NCI-H2029 (cell line): ENCODE results near the gene FHOD3.

Source experiments
- DNase-seq: peaks from one replicate; lab custom pipeline; 2025; lab: John Stamatoyannopoulos, UW

Gene FHOD3

GRCh38 chr18:36296650-36297416 lies 680 bp upstream of the FHOD3 start:
- DNase-seq, result peak; percentile 12

DNA sequence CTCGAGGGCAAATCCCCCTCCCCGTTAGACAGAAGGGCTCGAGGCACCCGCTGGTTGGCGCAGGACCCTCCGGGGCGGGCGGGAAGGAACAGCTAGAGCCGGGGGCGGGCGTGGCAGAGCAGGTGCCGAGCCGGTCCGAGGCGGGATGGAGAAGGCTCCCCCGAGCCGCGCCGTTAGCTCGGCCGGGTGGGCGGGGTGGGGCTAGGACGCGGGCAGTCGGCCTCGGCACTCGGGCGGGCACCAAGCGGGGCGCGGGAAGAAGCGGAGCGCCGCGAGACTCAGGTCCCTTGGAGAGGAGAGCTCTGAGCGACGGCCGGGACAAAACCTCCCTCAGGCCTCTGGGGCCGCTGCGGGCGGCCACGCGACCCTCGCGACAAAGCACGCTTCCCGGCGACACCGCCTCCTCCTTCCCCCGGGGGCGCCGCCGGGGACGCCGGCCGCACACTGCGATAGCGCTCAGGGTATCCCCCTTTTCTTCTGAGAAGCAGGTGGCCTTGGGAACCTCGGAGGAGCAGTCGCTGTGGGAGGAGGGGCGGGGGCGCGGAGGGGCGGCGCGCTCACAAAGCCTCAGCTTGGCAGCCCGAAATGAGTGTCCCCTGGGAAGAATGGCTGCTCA lies 721 bp downstream of the FHOD3 start:
- DNase-seq, result no peak

DNA sequence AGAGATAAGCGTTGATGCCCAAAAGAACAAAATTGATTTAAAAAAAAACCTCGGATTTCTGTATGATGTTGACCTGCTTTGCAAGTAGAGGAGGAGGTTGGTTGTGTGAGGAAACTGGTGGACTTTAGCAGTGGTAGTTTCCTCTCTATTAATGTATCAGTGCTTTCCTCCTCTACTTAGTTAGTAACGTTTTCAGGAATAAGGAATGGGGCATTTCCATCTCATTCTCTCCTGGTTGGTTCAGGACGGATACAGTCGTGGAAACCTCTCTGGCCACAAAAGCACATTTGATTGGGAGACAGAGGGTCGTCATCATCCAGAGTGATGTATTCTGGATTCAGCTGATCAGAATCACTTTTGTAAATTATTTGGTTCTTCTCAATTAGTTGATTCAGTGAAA lies 1.5 kb downstream of the FHOD3 start:
- no peak for DNase-seq

DNA sequence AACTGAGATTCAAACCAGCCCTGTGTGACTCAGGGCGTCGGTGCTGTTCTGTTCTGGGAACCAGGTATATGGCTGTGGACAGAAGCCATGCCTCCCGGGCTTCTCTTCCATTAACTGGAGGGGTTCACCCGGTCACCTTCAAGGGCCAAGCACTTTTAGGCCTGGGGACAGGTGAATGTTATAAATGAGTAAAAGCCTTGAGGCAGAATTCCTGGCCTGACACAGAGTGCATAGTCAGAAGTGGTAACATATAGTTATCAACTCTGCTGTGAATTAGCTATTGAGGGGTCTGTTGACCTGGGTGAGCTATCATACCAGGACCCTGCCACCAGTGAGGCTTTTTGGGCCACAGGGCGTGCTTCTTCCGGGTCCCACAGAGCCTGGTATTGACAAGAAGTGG lies 2.7 kb downstream of the FHOD3 start:
- DNase-seq, result no peak

GRCh38 chr18:36301884-36302283 lies 4.4 kb downstream of the FHOD3 start:
- DNase-seq, result no peak

DNA sequence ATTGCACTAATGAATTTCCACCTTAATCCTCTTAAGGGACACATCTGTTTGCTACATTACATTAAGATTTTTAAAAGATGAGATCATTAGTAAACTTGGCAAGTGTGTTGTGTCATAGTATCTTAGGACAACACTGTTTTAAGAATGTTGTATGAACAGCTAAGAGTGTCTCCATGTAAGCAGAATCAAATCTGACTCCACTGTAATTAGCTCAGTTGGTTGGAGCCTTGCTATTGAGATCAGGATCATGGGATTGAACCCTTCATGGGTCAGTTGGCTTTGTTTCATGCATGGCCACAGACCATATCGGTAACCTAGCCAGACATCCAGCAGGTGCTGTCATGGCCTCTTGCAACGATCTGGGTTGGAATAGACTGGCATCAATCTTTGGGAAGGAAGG lies 5.2 kb downstream of the FHOD3 start:
- DNase-seq, result no peak

DNA sequence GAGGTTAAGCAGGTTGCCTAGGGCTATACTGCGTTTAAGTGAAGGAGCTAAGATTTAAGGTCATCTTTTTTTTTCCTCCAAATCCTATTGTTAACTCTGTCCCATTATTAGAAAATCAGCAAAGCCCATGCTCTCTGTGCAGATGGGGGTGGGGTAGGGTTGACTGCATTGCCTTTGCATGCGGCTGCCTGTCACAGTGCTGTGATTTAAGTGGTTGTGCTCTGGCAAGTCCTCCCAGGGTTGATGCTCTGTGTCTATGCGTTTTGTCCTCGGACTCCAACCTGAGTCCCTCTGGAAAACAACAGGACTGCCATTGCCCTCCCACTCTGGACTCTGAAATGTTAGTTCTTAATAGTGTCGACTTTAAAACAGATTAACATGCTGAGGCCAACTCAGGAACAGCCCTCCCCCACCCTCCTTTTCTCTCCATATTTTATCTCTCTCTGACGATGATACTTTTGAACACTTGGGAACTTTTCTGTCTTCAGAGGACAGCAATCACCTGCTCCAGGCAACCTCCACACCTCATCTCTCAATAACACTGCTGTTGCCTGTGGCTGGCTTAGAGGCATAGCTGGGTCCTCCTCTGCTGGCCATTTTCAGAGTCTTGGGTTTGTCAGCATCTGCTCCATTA lies 5.8 kb downstream of the FHOD3 start:
- no peak for DNase-seq

GRCh38 chr18:36304723-36305122 lies 7.2 kb downstream of the FHOD3 start:
- no peak for DNase-seq

- DNase-seq, result no peak
Observed at GRCh38 chr18:36305375-36305774, 7.9 kb downstream of the FHOD3 start.

DNA sequence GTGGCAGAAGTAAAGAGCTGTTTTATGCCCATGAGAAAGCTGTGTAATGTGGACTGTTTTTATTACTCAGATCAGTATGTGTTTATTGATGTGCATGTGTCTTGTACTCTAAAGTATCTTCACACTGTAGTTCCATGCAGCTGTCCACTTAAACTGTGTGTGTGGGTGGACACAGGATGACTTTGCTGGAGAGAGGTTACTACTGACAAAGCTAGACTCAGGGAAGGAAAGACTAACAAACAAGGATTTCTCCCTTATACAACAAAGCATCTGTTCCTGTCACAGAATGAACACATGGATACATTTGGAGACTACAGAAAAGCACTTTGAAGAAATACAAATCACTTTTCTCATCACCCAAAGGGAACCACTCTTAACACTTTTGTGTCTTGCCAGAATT lies 10.0 kb downstream of the FHOD3 start:
- DNase-seq, result no peak

- no peak for DNase-seq
Observed at GRCh38 chr18:36308711-36309435, 11.4 kb downstream of the FHOD3 start.

GRCh38 chr18:36309436-36310391 lies 12.2 kb downstream of the FHOD3 start:
- DNase-seq, result no peak

DNA sequence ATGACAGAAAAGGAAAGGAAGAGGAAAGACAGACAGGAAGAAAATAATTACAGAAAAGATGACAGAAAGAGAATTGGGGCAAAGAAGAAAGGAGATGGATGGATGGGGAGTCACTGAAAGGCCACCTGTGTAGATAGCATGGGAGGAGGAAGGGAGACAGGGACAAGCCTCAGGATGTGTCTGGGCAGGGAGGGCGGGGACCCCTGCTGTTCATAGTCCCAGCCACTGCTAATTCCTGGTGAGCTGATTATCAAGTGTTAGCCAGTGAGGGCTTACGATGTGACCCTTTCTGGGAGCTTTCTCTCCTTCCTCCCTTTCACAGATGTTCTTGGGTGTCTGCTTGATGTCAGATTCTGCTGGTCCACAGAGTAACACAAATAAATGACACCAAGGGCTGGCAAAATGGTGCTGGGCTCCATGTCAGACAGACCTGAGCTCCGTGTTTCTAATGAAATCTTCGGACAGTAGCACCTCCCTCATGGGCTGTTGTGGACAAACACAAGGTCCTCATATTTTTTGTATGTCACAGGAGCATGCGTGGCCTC lies 13.6 kb downstream of the FHOD3 start:
- no peak for DNase-seq

DNA sequence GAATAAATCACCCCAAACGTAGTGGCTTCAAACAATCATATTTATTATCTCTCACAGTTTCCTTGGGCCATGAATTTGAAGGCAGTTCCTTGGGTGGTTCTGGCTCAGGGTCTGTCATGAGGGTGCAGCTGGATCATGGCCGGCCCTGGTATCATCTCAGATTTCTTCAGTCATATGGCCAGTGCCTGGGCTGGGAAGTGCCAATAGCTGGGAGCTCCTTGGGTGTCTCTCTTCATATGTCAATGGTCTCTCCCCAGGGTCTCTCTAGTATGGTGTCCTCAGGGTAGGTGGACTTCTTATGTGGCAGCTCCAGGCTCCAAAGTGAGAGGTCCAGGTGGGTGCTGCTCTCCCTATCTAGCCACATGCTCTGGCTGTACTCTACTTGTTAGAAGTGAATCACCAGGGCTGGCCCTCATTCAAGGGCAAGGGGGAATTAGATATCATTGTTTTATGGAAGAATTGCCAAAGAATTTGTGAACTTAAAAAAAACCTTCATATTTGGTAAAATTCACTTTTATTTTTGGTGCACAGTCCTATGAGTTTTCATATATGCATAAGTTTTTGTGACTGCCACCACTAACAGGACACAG lies 15.4 kb downstream of the FHOD3 start:
- no peak for DNase-seq

GRCh38 chr18:36314098-36314497 lies 16.6 kb downstream of the FHOD3 start:
- DNase-seq, result no peak

DNA sequence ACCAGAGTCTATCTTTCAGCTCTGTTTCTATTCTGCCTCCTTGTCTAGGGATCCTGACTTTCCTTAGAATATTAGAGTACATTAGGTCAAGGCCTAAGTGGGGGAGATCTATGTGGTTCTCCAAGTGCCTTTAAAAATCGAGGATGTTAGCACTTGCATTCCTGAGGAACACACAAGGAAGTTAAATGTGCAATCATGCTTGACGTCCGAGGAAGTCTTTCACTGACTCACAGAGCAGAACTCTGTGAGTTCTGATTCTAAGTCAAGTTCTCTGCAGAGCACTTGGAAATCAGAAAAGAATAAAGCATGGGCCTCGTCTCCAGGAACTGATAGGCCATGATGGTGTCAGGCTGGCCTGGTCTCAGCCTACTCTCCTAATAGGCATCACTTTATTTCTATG lies 17.2 kb downstream of the FHOD3 start:
- no peak for DNase-seq

DNA sequence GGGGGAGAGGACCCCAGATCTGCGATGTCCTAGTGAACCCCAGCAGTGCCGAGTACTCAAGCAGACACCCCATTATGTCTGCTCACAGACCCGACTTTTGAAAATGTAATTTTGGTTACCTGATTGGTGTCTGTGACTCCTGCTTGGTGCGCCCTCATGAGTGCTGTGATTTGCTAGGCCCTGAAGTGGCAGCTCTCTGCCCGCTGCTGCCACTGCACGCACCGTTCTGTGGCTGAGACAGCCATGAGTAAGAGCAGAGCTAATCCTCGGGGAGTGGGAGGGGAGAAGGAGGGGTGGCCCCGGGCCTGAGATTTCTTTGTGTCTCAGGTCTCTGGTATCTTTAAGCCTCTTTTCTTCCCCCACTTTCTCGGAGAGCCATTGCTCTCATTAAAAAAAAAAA lies 18.2 kb downstream of the FHOD3 start:
- no peak for DNase-seq

DNA sequence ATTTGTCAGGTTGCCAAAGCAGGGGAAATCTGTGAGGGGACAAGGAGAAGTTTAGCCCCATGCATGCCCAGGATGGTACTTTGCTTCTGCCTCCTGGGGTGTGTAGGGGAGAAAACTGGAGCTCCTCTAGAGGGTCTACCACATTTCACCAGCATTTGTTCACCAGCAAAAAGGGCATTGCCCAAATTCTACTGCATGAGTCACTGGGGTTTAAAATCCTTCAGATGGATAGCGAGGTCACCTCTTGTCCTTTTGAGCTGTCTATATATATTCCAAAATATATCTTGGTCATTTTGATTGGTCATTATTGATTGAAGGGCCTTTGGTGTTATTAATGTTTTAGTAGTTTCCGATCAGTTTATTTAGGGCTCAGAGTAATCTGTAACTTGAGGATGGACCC lies 18.7 kb downstream of the FHOD3 start:
- DNase-seq, result no peak

DNA sequence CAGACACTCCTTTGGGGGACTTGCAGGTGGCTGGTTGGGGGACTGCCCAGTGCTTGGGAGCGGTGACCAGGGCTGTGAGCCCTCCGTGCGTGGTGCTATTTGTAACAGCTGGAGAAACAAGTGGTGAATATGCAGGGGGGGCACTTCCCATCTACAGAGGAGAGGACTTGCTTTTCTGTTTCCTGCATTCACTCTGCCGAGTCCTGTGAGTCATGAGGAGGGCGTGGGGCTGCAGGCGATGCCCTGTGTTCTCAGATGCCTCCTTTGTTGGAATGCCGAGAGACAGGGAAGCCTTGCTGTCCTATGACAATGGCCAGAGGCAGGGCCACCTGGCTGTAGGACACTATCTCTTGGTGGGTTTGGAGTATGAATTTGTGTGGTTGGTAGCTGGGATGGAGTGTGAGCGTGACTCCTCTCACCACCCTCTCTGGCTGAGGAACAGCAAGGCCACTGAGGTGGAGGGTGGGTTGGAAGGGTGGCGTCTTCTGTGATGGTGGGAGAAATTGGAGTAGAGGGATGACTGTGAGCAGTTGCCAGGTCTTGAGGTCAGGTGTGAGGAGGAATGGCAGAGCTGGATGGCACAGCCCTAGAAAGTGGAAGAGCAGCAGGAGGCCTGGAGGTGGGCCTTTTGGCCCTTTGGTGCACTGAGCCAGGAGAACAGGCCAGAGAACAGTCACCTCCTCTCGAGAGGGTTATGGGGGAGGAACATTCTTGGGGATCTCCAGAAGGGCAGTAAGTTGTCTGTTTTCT lies 24.3 kb downstream of the FHOD3 start:
- DNase-seq, result no peak

GRCh38 chr18:36322408-36322728 lies 24.9 kb downstream of the FHOD3 start:
- no peak for DNase-seq
